ENCODE results near the gene CACNA1A. TPM values are rescaled to one million over a fixed set of nuclear protein-coding genes. Genes with fewer than 3 reads are reported as not detected.
"Not testable (repeated sequence)": the region's sequence is repeated elsewhere in the genome, so short reads cannot be mapped to it uniquely, and the experiment has no call there.

Gene CACNA1A
- total RNA-seq, 1 donor from 2014 or later, result 1.5 TPM

GRCh38 chr19:13530720-13531119, 24.4 kb upstream of the CACNA1A start:
- ChIA-PET CTCF (no interaction called here), POLR2A (interaction anchor here (0.7 kb wide), 1 partner anchor 988 kb away, joined by 3 read pairs; no protein-coding TSS in a partner anchor)
- H3K27ac Mint-ChIP-seq, result no peak overlapping the region
- no peaks in the 10 kb centered on the region for H3K36me3 Mint-ChIP-seq (ENCODE audit: low read depth)
- ATAC-seq (ENCODE audit: low read depth) (no peak), DNase-seq (no peak)
- peaks cover 4% of the 10 kb centered on the region for H3K9me3 Mint-ChIP-seq
- no peaks in the 10 kb centered on the region for H3K4me1 Mint-ChIP-seq
- H3K27me3 Mint-ChIP-seq, result peaks cover 23% of the 10 kb centered on the region
- H3K4me3 Mint-ChIP-seq, result no peak overlapping the region
- TF ChIP-seq CTCF (IDR thresholded peaks at IDR 0.05), result no peak
- intact Hi-C loops (cut with micrococcal nuclease), result no loop called here

- peaks cover 28% of the 10 kb centered on the region for H3K27me3 Mint-ChIP-seq
- POLR2A ChIA-PET; ATAC-seq (ENCODE audit: low read depth); H3K27ac Mint-ChIP-seq; DNase-seq; H3K9me3 Mint-ChIP-seq; H3K36me3 Mint-ChIP-seq (ENCODE audit: low read depth); CTCF ChIA-PET; H3K4me3 Mint-ChIP-seq; H3K4me1 Mint-ChIP-seq; intact Hi-C loops (cut with micrococcal nuclease): not testable (repeated sequence)
Observed at GRCh38 chr19:13529721-13530120, 23.4 kb upstream of the CACNA1A start.

GRCh38 chr19:13526552-13526951, 20.3 kb upstream of the CACNA1A start:
- POLR2A ChIA-PET, result no interaction called here
- TF ChIP-seq CTCF (IDR thresholded peaks at IDR 0.05), result no peak
- Mint-ChIP-seq H3K27ac (no peak overlapping the region), H3K36me3 (ENCODE audit: low read depth) (no peaks in the 10 kb centered on the region), H3K4me1 (no peaks in the 10 kb centered on the region), H3K9me3 (peaks cover 7% of the 10 kb centered on the region), H3K27me3 (peaks cover 29% of the 10 kb centered on the region), H3K4me3 (no peak overlapping the region)
- CTCF ChIA-PET, result no interaction called here
- DNase-seq, result no peak
- intact Hi-C loops (cut with micrococcal nuclease), result no loop called here
- ATAC-seq (ENCODE audit: low read depth), result no peak

- Mint-ChIP-seq H3K27ac (no peak overlapping the region), H3K36me3 (ENCODE audit: low read depth) (no peaks in the 10 kb centered on the region), H3K4me1 (no peaks in the 10 kb centered on the region), H3K9me3 (peaks cover 25% of the 10 kb centered on the region), H3K27me3 (peaks cover 17% of the 10 kb centered on the region), H3K4me3 (no peak overlapping the region)
- DNase-seq, result no peak
- ChIA-PET POLR2A (no interaction called here), CTCF (no interaction called here)
- no peak for ATAC-seq (ENCODE audit: low read depth)
- intact Hi-C loops (cut with micrococcal nuclease), result no loop called here
- TF ChIP-seq CTCF (IDR thresholded peaks at IDR 0.05), result no peak
Observed at GRCh38 chr19:13521066-13521465, 14.8 kb upstream of the CACNA1A start.

GRCh38 chr19:13511947-13512346, 5.7 kb upstream of the CACNA1A start:
- POLR2A ChIA-PET, result no interaction called here

More at GRCh38 chr19:13511947-13512346, 5.7 kb upstream of the CACNA1A start:
- Mint-ChIP-seq H3K27me3 (peaks cover 29% of the 10 kb centered on the region), H3K4me3 (no peak overlapping the region), H3K4me1 (no peaks in the 10 kb centered on the region), H3K36me3 (ENCODE audit: low read depth) (no peaks in the 10 kb centered on the region), H3K27ac (no peak overlapping the region), H3K9me3 (no peaks in the 10 kb centered on the region)
- intact Hi-C loops (cut with micrococcal nuclease), result no loop called here
- no peak for ATAC-seq (ENCODE audit: low read depth)
- CTCF ChIA-PET, result no interaction called here
- TF ChIP-seq CTCF (IDR thresholded peaks at IDR 0.05), result no peak
- no peak for DNase-seq

Measured in activated B cell treated with CpG ODN at 0.5 μM for 24 hours (primary cell).